Hepatocyte (in vitro differentiated cells): ENCODE results near the gene UBE2L5. TPM values are rescaled to one million over a fixed set of nuclear protein-coding genes. Genes with fewer than 3 reads are reported as not detected.

Experiments used
- DNase-seq: peaks from one replicate; pipeline ENCODE4 v3.0.0-alpha.2; 2016; ENCODE audit warnings: low spot score
- H2AFZ ChIP-seq: fragments of 200-600 bp; sonication (generic); 2 replicates; pipeline ENCODE4 v1.6.0; 2016; ENCODE audit warnings: antibody characterized with exemption, mild to moderate bottlenecking
- H3K27ac ChIP-seq: fragments of 200-600 bp; sonication (generic); 2 replicates; pipeline ENCODE4 v1.5.1; 2016; ENCODE audit warnings: mild to moderate bottlenecking
- H3K27me3 ChIP-seq: fragments of 200-600 bp; sonication (generic); 2 replicates; pipeline ENCODE4 v1.6.1; 2016
- H3K36me3 ChIP-seq: fragments of 200-600 bp; sonication (generic); replicated peaks from 2 replicates; pipeline ENCODE4 v1.5.1; 2016; ENCODE audit warnings: low read depth; ENCODE audit not compliant: insufficient read depth
- H3K4me1 ChIP-seq: fragments of 200-600 bp; sonication (generic); 2 replicates; pipeline ENCODE4 v1.5.1; 2016; ENCODE audit warnings: mild to moderate bottlenecking, moderate library complexity; ENCODE audit not compliant: insufficient read depth
- H3K4me2 ChIP-seq: fragments of 200-600 bp; sonication (generic); 2 replicates; pipeline ENCODE4 v1.6.0; 2016
- H3K4me3 ChIP-seq: fragments of 200-600 bp; sonication (generic); 2 replicates; pipeline ENCODE4 v1.5.1; 2016; ENCODE audit warnings: mild to moderate bottlenecking
- H3K79me2 ChIP-seq: fragments of 200-600 bp; sonication (generic); 2 replicates; pipeline ENCODE4 v1.6.0; 2017; ENCODE audit warnings: mild to moderate bottlenecking
- H3K9me2 ChIP-seq: fragments of 200-600 bp; sonication (generic); replicated peaks from 2 replicates; pipeline ENCODE4 v1.6.0; 2017; ENCODE audit warnings: mild to moderate bottlenecking; ENCODE audit not compliant: insufficient read depth
- H3K9me3 ChIP-seq: fragments of 200-600 bp; sonication (generic); 2 replicates; pipeline ENCODE4 v1.5.1; 2016; ENCODE audit warnings: low read depth, mild to moderate bottlenecking
- H4K20me1 ChIP-seq: fragments of 200-600 bp; sonication (generic); 2 replicates; pipeline ENCODE4 v1.6.0; 2016; ENCODE audit warnings: mild to moderate bottlenecking; ENCODE audit not compliant: insufficient read depth, poor library complexity, severe bottlenecking
- CTCF ChIP-seq: fragments of 200-600 bp; sonication (generic); IDR thresholded peaks from 2 replicates; pipeline ENCODE4 v1.5.1; 2016; ENCODE audit warnings: antibody characterized with exemption, mild to moderate bottlenecking; ENCODE audit not compliant: poor library complexity
- EZH2 ChIP-seq: fragments of 200-600 bp; sonication (generic); IDR thresholded peaks from 2 replicates; pipeline ENCODE4 v1.6.1; 2016; ENCODE audit warnings: antibody characterized with exemption, mild to moderate bottlenecking, borderline replicate concordance
- EZH2phosphoT487 ChIP-seq: fragments of 200-600 bp; sonication (generic); IDR thresholded peaks from one replicate; pipeline ENCODE4 v1.6.1; 2018; ENCODE audit warnings: antibody characterized with exemption, mild to moderate bottlenecking, low read depth, moderate library complexity; ENCODE audit not compliant: unreplicated experiment, severe bottlenecking
- WGBS: methylation state at CpG from one replicate; pipeline ENCODE4 v1.1.6; 2016; ENCODE audit warnings: low lambda C conversion rate; ENCODE audit errors: missing lambda C conversion rate; 5-methylcytosine and 5-hydroxymethylcytosine counted together
- polyA plus RNA-seq: library from polyadenylated mRNA; unstranded; fragments of >200 nt; fragmentation: Nextera tagmentation; extraction: Ambion mirVana; gene quantifications from 2 replicates; pipeline ENCODE4 v1.2.1, GENCODE V29; 2016
- total RNA-seq: library from RNA; depleted of rRNA; stranded (reverse); fragments of >200 nt; gene quantifications from 2 replicates; pipeline ENCODE4 v1.2.3, GENCODE V29; 2014

Gene UBE2L5
- total and polyA plus RNA-seq, 2 experiments from 2014 or later = not detected

- Histone ChIP-seq H3K36me3 (no peaks in the 10 kb centered on the region), H3K9me3 (no peaks in the 10 kb centered on the region), H3K79me2 (peaks cover 27% of the 10 kb centered on the region), H3K4me2 (peak overlapping the region; percentile 46), H3K27me3 (no peaks in the 10 kb centered on the region), H4K20me1 (no peaks in the 10 kb centered on the region), H2AFZ (peak overlapping the region; percentile 53), H3K9me2 (no peaks in the 10 kb centered on the region), H3K4me3 (peak overlapping the region; percentile 69), H3K4me1 (peaks cover 8% of the 10 kb centered on the region), H3K27ac (peak overlapping the region; percentile 98)
- no peak for TF ChIP-seq EZH2
- TF ChIP-seq EZH2phosphoT487 = no peak
- no peak for TF ChIP-seq CTCF
- no peak for DNase-seq
- 0% methylated on average over 6 of the region's 41 CpGs for WGBS
These were observed 43.0 kb downstream of the UBE2L5 start for GRCh38 chr13:30465343-30465592.

- H3K4me2 ChIP-seq = peak within 1 kb of the TSS; percentile 72
- H3K9me3 ChIP-seq = no peaks in the 10 kb centered on the region
- H3K36me3 ChIP-seq = no peaks in the 10 kb centered on the region
- no peaks in the 10 kb centered on the region for H4K20me1 ChIP-seq
- DNase-seq = peak; percentile 99
- no peaks in the 10 kb centered on the region for H3K27me3 ChIP-seq
- peak within 1 kb of the TSS; percentile 99 for H3K27ac ChIP-seq
- 2% methylated on average over 28 of the region's 57 CpGs for WGBS
- peak within 1 kb of the TSS; percentile 53 for H2AFZ ChIP-seq
- TF ChIP-seq CTCF (no peak), EZH2phosphoT487 (no peak), EZH2 (no peak)
- H3K79me2 ChIP-seq = peaks cover 27% of the 10 kb centered on the region
- H3K4me1 ChIP-seq = peaks cover 8% of the 10 kb centered on the region
- H3K4me3 ChIP-seq = peak within 1 kb of the TSS; percentile 69
- H3K9me2 ChIP-seq = no peaks in the 10 kb centered on the region
These were observed 43.5 kb downstream of the UBE2L5 start, which contains the start of gene HMGB1 for GRCh38 chr13:30465593-30466357. Gene HMGB1 (minus strand): TSS chr13:30465936. CDS start chr13:30463680, 2,256 bp downstream.

GRCh38 chr13:30466358-30466714 is 44.0 kb downstream of the UBE2L5 start:
- Histone ChIP-seq H3K4me2 (peak overlapping the region; percentile 72), H3K9me2 (no peaks in the 10 kb centered on the region), H4K20me1 (no peaks in the 10 kb centered on the region), H3K27ac (peak overlapping the region; percentile 1), H3K79me2 (peaks cover 27% of the 10 kb centered on the region), H3K4me3 (no peak overlapping the region), H3K4me1 (peaks cover 8% of the 10 kb centered on the region), H3K27me3 (no peaks in the 10 kb centered on the region), H3K36me3 (no peaks in the 10 kb centered on the region), H2AFZ (no peak overlapping the region), H3K9me3 (no peaks in the 10 kb centered on the region)
- 9% methylated on average over 11 of the region's 11 CpGs for WGBS
- TF ChIP-seq CTCF = no peak
- TF ChIP-seq EZH2 = no peak
- TF ChIP-seq EZH2phosphoT487 = no peak
- peak; percentile 13 for DNase-seq
